HG02610 (cell line): ENCODE results near the gene ETV1.

Source experiments
- ATAC-seq: cut with Tn5 transposase; IDR thresholded peaks from one replicate; pipeline ENCODE4 v1.9.1; 2021; ENCODE audit warnings: mild to moderate bottlenecking, moderate library complexity; ENCODE audit not compliant: unreplicated experiment

Gene ETV1

DNA sequence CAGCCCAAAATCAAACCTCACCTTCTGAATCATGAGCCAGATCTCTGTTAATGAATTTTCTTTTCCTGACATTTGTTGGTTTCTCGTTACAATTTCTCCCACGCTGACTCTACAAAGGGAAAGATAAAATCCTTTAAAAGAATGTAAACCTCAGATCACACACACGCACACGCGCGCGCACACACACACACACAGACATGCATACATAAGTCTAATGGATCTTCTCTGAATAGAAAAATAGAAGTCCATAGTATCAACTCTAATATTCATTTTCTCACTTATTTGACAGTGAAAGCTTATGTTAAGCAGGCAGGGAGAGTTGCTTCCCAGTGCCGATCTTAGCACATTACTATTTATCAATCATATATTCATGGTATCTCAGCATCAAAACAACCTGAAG lies 1.4 kb downstream of the ETV1 start:
- ATAC-seq, result no peak

DNA sequence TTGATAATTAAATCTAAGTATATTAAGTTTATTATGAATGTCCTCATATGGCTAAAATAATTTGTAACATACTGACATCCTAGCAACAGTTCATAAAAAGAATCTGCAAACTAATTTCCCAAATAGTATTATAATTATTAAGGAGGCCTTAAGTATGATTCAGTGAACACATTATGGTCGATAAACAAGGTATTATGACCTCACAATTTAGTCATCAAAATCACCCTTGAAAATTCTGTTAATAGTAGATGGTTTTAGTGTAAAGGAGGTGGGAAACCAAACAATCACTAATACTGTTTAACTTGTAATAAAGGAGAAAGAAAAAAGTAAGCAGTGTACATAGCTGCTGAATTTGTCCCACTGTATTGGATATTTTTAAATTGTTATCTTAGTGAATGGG lies 2.1 kb downstream of the ETV1 start:
- ATAC-seq, result no peak

GRCh38 chr7:13986208-13986607 lies 3.3 kb downstream of the ETV1 start:
- no peak for ATAC-seq

- no peak for ATAC-seq
These were observed 4.4 kb downstream of the ETV1 start for GRCh38 chr7:13984831-13985685.

DNA sequence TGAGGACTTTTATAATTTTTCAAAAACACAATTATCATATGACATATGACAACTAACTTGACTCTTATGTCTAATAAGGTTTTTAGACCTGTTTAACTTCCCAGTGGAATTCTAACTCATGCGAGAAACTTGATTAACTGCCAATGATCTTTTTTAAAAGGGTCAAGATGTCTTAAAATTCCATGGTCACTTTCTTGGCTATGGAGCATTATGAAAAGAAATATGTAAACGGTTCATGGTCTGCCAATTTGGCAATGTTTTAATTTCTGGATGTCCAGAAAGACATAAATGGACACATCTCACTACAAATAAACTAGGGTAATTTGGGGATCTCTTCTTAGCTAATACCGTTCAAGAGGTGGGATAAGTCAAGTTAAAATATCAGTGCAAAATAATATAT lies 5.4 kb downstream of the ETV1 start:
- no peak for ATAC-seq

GRCh38 chr7:13982940-13983677 lies 6.4 kb downstream of the ETV1 start:
- ATAC-seq, result no peak

GRCh38 chr7:13981070-13981469 lies 8.4 kb downstream of the ETV1 start:
- ATAC-seq, result no peak

- no peak for ATAC-seq
These were observed 9.0 kb downstream of the ETV1 start for GRCh38 chr7:13980474-13980873.

DNA sequence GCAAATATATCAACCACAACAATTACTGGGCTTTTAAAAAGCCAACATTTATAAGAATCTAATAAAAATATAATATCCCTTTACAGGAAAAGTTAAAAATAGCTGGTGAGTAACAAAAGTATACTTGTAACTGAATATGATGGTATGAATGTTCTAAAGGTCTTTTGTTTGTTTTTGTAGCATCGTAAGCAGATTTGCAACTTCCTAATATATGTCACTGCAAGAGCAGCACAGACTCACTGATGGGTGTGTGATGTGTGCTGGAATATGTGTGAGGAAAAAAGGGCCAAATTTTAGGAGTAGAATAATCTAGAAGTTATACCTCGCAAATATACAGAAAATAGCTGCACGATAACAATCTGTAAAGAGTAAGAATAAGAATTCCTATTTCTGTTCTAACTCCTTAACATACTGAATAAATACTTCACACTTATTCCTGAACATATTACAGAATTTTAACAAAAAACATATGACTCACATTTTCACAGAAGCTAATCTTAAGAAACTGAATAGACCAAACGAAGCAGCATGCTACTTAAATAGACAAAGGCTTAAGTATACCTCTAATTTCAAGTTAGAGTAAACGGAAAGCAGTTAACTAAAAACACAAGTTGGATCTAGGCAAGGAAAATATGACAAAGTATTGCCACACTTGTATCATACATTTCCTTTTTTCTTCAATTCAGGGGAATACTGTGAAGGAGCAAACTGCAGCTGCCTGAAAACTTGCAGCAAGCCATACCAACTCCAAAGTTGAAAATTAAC lies 9.6 kb downstream of the ETV1 start:
- no peak for ATAC-seq

DNA sequence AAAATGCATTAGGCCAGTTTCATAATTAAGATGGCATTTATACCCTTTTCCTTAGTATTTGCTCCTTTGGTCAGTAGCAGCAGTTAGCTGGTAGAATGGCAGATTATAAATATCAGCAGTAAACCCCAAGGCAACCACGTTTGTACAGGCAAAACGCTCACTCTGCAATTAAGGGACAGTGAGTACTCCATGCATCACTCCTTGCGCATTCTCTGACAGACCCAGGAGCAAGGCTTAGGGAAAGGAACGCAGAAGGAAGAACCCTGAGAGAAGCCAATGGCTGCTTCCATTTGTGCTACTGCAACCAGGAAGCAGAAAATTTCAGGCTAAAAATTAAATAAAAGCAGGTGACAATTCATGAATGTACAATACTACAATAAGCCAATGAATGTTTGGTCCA lies 12.9 kb downstream of the ETV1 start:
- no peak for ATAC-seq

- no peak for ATAC-seq
These were observed 24.4 kb downstream of the ETV1 start for GRCh38 chr7:13965077-13965476.

DNA sequence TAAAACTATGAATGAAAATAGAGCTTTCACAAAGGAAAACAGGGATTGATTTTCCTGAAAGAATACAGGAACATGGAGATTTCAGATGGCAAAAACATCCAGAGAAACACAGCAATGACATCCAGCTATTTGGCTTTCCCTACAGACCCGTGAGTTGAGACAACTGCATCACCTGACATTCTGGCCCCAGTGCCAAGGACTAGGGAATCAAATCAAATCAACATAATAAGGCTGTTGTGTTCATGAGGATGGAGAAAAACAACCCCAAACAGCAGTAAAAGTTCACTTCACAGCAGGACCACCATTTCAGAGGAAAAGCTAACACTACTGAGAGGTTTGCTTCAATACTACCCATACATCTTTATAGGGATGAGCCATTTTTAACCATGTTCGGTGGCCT lies 25.5 kb downstream of the ETV1 start:
- no peak for ATAC-seq

GRCh38 chr7:13955494-13955893 lies 34.0 kb downstream of the ETV1 start:
- ATAC-seq, result no peak

DNA sequence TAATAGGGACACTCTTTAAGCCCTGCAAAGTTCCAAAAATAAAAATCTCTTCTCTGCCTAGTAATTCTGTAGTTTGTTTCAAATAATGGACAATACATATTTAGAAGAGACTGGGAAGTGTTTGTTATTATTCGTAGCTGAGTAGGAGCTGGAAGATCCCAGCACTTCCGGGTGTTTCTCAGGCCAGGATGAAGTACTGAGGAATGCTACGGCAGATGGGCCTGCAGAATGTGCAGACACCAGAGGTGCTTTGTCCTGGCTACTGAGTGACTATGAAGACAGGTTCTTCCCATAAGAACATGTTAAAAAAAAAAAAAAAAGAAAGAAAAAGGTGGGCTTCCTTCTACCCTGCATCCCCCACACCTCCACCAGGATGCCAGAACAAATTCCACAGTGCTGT lies 36.1 kb downstream of the ETV1 start:
- no peak for ATAC-seq

GRCh38 chr7:13952921-13953320 lies 36.5 kb downstream of the ETV1 start:
- ATAC-seq, result no peak

DNA sequence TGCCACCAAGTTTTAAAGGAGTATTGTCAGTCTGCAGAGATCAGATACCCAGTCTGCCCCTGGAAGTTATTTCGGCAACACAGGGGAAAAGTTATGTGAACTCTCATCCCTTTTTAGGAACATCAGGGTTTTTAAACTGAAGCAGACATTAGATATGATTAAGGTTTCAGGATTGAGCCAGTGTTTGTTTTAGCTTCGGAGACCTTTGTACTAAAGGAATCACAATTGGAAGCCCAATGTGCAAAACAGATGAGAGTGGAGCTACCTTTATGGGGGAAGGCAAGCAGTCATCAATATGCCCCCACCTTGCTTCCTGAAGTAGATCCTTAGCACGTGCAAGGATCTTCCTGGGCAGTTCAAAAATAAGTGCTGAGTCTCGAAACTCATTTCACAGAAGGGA lies 39.5 kb downstream of the ETV1 start:
- no peak for ATAC-seq

GRCh38 chr7:13949445-13949844 lies 40.0 kb downstream of the ETV1 start:
- no peak for ATAC-seq

GRCh38 chr7:13948019-13948801 lies 41.3 kb downstream of the ETV1 start:
- no peak for ATAC-seq

GRCh38 chr7:13947535-13947934 lies 41.9 kb downstream of the ETV1 start:
- ATAC-seq, result no peak

GRCh38 chr7:13946181-13946580 lies 43.3 kb downstream of the ETV1 start:
- no peak for ATAC-seq

DNA sequence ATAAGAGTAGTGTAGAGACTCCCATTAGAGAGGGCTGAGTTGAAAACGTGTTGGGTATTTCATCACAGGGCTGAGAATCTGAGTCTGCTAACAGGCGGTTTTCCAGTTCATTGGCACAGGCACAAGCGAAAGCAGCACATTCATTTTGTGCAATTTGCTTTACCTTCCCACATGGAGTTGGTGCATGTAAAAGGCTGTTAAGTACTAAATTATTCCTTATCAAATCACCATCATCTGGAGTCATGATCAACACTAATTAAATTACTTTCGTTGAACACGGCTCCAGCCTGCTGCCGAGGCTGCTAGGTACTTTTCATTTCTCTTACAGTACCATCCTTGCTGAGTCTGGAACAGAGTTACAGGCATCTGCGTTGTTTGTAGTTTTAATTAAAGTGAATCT lies 43.8 kb downstream of the ETV1 start:
- no peak for ATAC-seq
